GM12878 (cell line): ENCODE data around the gene DIMT1. TPM values are rescaled to one million over a fixed set of nuclear protein-coding genes. Genes with fewer than 3 reads are reported as not detected.

ENCODE experiments used
- CBX3 ChIP-seq: fragments of 200-600 bp; sonication (generic); IDR thresholded peaks from 2 replicates; pipeline ENCODE4 v1.6.1; 2016; ENCODE audit warnings: low read depth, borderline replicate concordance
- CBX5 ChIP-seq: sonication (generic); IDR thresholded peaks from 2 replicates; pipeline ENCODE4 v1.6.1; 2016; ENCODE audit warnings: low read depth, moderate library complexity, mild to moderate bottlenecking, inconsistent platforms
- E2F8 ChIP-seq: fragments of 450-650 bp; IDR thresholded peaks from 2 replicates; pipeline ENCODE4 v1.6.1; 2018; ENCODE audit warnings: mild to moderate bottlenecking, low read depth, moderate library complexity; ENCODE audit not compliant: partially characterized antibody
- FOS ChIP-seq: IDR thresholded peaks from 3 replicates; pipeline ENCODE4 v1.6.1; 2011; ENCODE audit warnings: borderline replicate concordance; ENCODE audit not compliant: insufficient read length; ENCODE audit errors: extremely low read depth
- GATAD2B ChIP-seq: fragments of 450-650 bp; conservative IDR thresholded peaks from 2 replicates; pipeline ENCODE4 v1.6.1; 2017; ENCODE audit warnings: low read depth, mild to moderate bottlenecking, moderate library complexity
- HDAC2 ChIP-seq: fragments of 200-600 bp; sonication (generic); IDR thresholded peaks from 2 replicates; pipeline ENCODE4 v1.6.1; 2017
- IRF4 ChIP-seq: IDR thresholded peaks from 2 replicates; pipeline ENCODE4 v1.6.1; 2011; ENCODE audit warnings: low read depth, low read length
- MTA2 ChIP-seq: fragments of 450-650 bp; IDR thresholded peaks from 2 replicates; pipeline ENCODE4 v1.6.1; 2016; ENCODE audit warnings: low read depth, mild to moderate bottlenecking, moderate library complexity
- MYB ChIP-seq: fragments of 150-350 bp; IDR thresholded peaks from 2 replicates; pipeline ENCODE4 v1.6.1; 2014; ENCODE audit warnings: mild to moderate bottlenecking, low read depth, low read length, borderline replicate concordance
- PML ChIP-seq: IDR thresholded peaks from 2 replicates; pipeline ENCODE4 v1.6.1; 2012; ENCODE audit warnings: low read length, inconsistent platforms
- POLR2A ChIP-seq: IDR thresholded peaks from 2 replicates; pipeline ENCODE4 v1.6.1; 2011; ENCODE audit warnings: low read depth, mild to moderate bottlenecking, low read length
- POU2F2 ChIP-seq: IDR thresholded peaks from 3 replicates; pipeline ENCODE4 v1.6.1; 2011; ENCODE audit warnings: low read depth, mild to moderate bottlenecking, low read length, borderline replicate concordance
- RAD51 ChIP-seq: fragments of 450-650 bp; IDR thresholded peaks from 2 replicates; pipeline ENCODE4 v1.6.1; 2016; ENCODE audit warnings: moderate library complexity, mild to moderate bottlenecking, inconsistent platforms
- REST ChIP-seq: IDR thresholded peaks from 2 replicates; pipeline ENCODE4 v1.6.1; 2012; ENCODE audit warnings: mild to moderate bottlenecking, low read depth, low read length
- SIN3A ChIP-seq: IDR thresholded peaks from 2 replicates; pipeline ENCODE4 v1.6.1; 2012; ENCODE audit warnings: low read depth, low read length, improper control_type of control experiment
- SREBF2 ChIP-seq: IDR thresholded peaks from 2 replicates; pipeline ENCODE4 v1.6.1; 2012; ENCODE audit warnings: mild to moderate bottlenecking, low read length
- SRF ChIP-seq, 2 experiments: IDR thresholded peaks; 2 replicates each; pipeline ENCODE4 v1.6.1; 2011; ENCODE audit warnings: low read depth in 2 of 2, low read length in 2 of 2, mild to moderate bottlenecking in 1 of 2, moderate library complexity in 1 of 2
- TCF3 ChIP-seq: IDR thresholded peaks from 2 replicates; pipeline ENCODE4 v1.6.1; 2012; ENCODE audit warnings: low read depth, mild to moderate bottlenecking, low read length, borderline replicate concordance; ENCODE audit not compliant: insufficient read depth
- USF2 ChIP-seq: IDR thresholded peaks from 2 replicates; pipeline ENCODE4 v1.6.1; 2011; ENCODE audit warnings: low read depth, low read length, improper control_type of control experiment, borderline replicate concordance
- ZBTB33 ChIP-seq: fragments of 450-650 bp; IDR thresholded peaks from 2 replicates; pipeline ENCODE4 v1.6.1; 2017; ENCODE audit warnings: mild to moderate bottlenecking
- ZNF217 ChIP-seq: fragments of 450-650 bp; IDR thresholded peaks from 2 replicates; pipeline ENCODE4 v1.6.1; 2017; ENCODE audit warnings: antibody characterized with exemption, mild to moderate bottlenecking
- ZNF274 ChIP-seq: IDR thresholded peaks from one replicate; pipeline ENCODE4 v1.8.0; 2011; ENCODE audit not compliant: insufficient read length, insufficient read depth
- ZSCAN29 ChIP-seq: fragments of 450-650 bp; IDR thresholded peaks from 2 replicates; pipeline ENCODE4 v1.6.1; 2017; ENCODE audit warnings: mild to moderate bottlenecking, moderate library complexity
- polyA plus RNA-seq, 11 experiments: library from polyadenylated mRNA; depleted of rRNA in 4 of 11; unstranded in 6 of 11; stranded (reverse) in 5 of 11; fragments of >200 nt; fragmentation: Nextera tagmentation in 4 of 11; fragmentation: Illumina TruSeq in 1 of 11; extraction: Ambion mirVana in 4 of 11; extraction: Trizol in 1 of 11; gene quantifications; 1 replicate in 1 of 11; 2 replicates in 10 of 11; pipeline versions ENCODE4 v1.2.1 to v1.2.3, GENCODE V29; 2011 to 2016; ENCODE audit warnings: inconsistent platforms in 2 of 11, missing spikeins in 2 of 11, low read depth in 1 of 11
- total RNA-seq, 4 experiments: library from RNA; depleted of rRNA in 3 of 4; stranded (reverse); fragments of >200 nt in 3 of 4; fragmentation: Illumina TruSeq in 1 of 4; extraction: Trizol in 1 of 4; gene quantifications; 2 replicates each; pipeline versions ENCODE4 v1.2.1 to v1.2.3, GENCODE V29; 2013 to 2021

The DIMT1 gene
- total and polyA plus RNA-seq, 10 of the 15 experiments (the other 5 are each of a cell fraction or from before 2014, with no cell fraction given), result 19.0 to 66.2 (median 31.6) TPM

GRCh38 chr5:62403411-62404250, at the start of gene DIMT1 (continued):
- no peak for TF ChIP-seq E2F8
- no peak for TF ChIP-seq ZNF217
- TF ChIP-seq ZNF274, result no peak
- no peak for TF ChIP-seq ZBTB33
- no peak for TF ChIP-seq FOS
- TF ChIP-seq IRF4, result peak; percentile 5; the same call in 1 of the 2 replicates
- TF ChIP-seq USF2, result peak; percentile 56
- peak; percentile 84 for TF ChIP-seq GATAD2B
- no peak for TF ChIP-seq SRF (IDR thresholded peaks at IDR 0.05; ENCODE audit: low read depth in 2 of 2, low read length in 2 of 2)
- TF ChIP-seq MYB, result no peak
- no peak for TF ChIP-seq SREBF2
- no peak for TF ChIP-seq HDAC2
- TF ChIP-seq CBX3, result no peak
- no peak for TF ChIP-seq CBX5
- peak; percentile 95 for TF ChIP-seq POLR2A
- peak; percentile 95 for TF ChIP-seq PML
- TF ChIP-seq SIN3A, result peak; percentile 94
- no peak for TF ChIP-seq ZSCAN29
- TF ChIP-seq RAD51, result peak; percentile 38; the same call in 1 of the 2 replicates
- TF ChIP-seq POU2F2, result peak; percentile 26; the same call in 1 of the 3 replicates
- peak; percentile 73 for TF ChIP-seq TCF3
- TF ChIP-seq REST, result no peak; the same call in 1 of the 2 replicates
- TF ChIP-seq MTA2, result no peak
